ENCODE data around the gene KLHL29. TPM values are rescaled to one million over a fixed set of nuclear protein-coding genes. Genes with fewer than 3 reads are reported as not detected.
A peak's percentile ranks its signal among the peaks of the same experiment; 100 is the strongest.

Gene KLHL29
- total RNA-seq, 2 experiments from 2014 or later: 2.9 to 3.5 TPM

GRCh38 chr2:23494286-23494685 lies 109.3 kb downstream of the KLHL29 start:
- Mint-ChIP-seq H3K9me3 (no peaks in the 10 kb centered on the region), H3K36me3 (ENCODE audit: low read depth) (no peaks in the 10 kb centered on the region), H3K27ac (no peak overlapping the region), H3K27me3 (peaks cover 14% of the 10 kb centered on the region), H3K4me1 (peaks cover 67% of the 10 kb centered on the region), H3K4me3 (no peak overlapping the region)
- POLR2A ChIA-PET: no interaction called here
- DNase-seq: no peak
- CTCF ChIA-PET: interaction anchor here (0.8 kb wide), 1 partner anchor 10 kb away, joined by 3 read pairs; no protein-coding TSS in a partner anchor

GRCh38 chr2:23495661-23496114 lies 110.7 kb downstream of the KLHL29 start:
- no peak for DNase-seq
- no peaks in the 10 kb centered on the region for H3K9me3 Mint-ChIP-seq
- ChIA-PET POLR2A (no interaction called here), CTCF (interaction anchor here (1.2 kb wide), 1 partner anchor 9 kb away, joined by 3 read pairs; no protein-coding TSS in a partner anchor)
- no peak overlapping the region for H3K27ac Mint-ChIP-seq
- H3K4me3 Mint-ChIP-seq: no peak overlapping the region
- H3K4me1 Mint-ChIP-seq: peaks cover 55% of the 10 kb centered on the region
- peaks cover 24% of the 10 kb centered on the region for H3K27me3 Mint-ChIP-seq
- H3K36me3 Mint-ChIP-seq (ENCODE audit: low read depth): no peaks in the 10 kb centered on the region

- POLR2A ChIA-PET: no interaction called here
- peaks cover 24% of the 10 kb centered on the region for H3K27me3 Mint-ChIP-seq
- no peak for DNase-seq
These were observed 111.5 kb downstream of the KLHL29 start for GRCh38 chr2:23496456-23496855.

GRCh38 chr2:23497063-23497462 lies 112.1 kb downstream of the KLHL29 start:
- H3K4me1 Mint-ChIP-seq: peaks cover 41% of the 10 kb centered on the region
- H3K27ac Mint-ChIP-seq: peak overlapping the region; percentile 6
- ChIA-PET CTCF (interaction anchor here (2.0 kb wide), 1 partner anchor 14 kb away, joined by 7 read pairs; no protein-coding TSS in a partner anchor), POLR2A (interaction anchor here (0.9 kb wide), 1 partner anchor 175 kb away, joined by 3 read pairs; no protein-coding TSS in a partner anchor)
- peak overlapping the region; percentile 9 for H3K4me3 Mint-ChIP-seq
- H3K36me3 Mint-ChIP-seq (ENCODE audit: low read depth): no peaks in the 10 kb centered on the region
- DNase-seq: peak; percentile 53
- peaks cover 24% of the 10 kb centered on the region for H3K27me3 Mint-ChIP-seq
- H3K9me3 Mint-ChIP-seq: no peaks in the 10 kb centered on the region

More at GRCh38 chr2:23496456-23496855, 111.5 kb downstream of the KLHL29 start:
- Mint-ChIP-seq H3K4me3 (no peak overlapping the region), H3K36me3 (ENCODE audit: low read depth) (no peaks in the 10 kb centered on the region), H3K27ac (peak overlapping the region; percentile 32), H3K4me1 (peaks cover 47% of the 10 kb centered on the region), H3K9me3 (no peaks in the 10 kb centered on the region)
- CTCF ChIA-PET: interaction anchor here (1.2 kb wide), 1 partner anchor 10 kb away, joined by 3 read pairs; no protein-coding TSS in a partner anchor

- DNase-seq: no peak
- Mint-ChIP-seq H3K9me3 (no peaks in the 10 kb centered on the region), H3K36me3 (ENCODE audit: low read depth) (no peaks in the 10 kb centered on the region), H3K27me3 (peaks cover 24% of the 10 kb centered on the region), H3K4me1 (peaks cover 41% of the 10 kb centered on the region), H3K27ac (peak overlapping the region; percentile 6), H3K4me3 (no peak overlapping the region)
- POLR2A ChIA-PET: interaction anchor here (0.9 kb wide), 1 partner anchor 175 kb away, joined by 3 read pairs; no protein-coding TSS in a partner anchor
- CTCF ChIA-PET: interaction anchor here (0.6 to 2.0 kb wide), 2 partner anchors 13 to 82 kb away, joined by 3 to 7 read pairs; no protein-coding TSS in a partner anchor
These were observed 112.6 kb downstream of the KLHL29 start for GRCh38 chr2:23497536-23497935.

GRCh38 chr2:23498943-23499342 lies 114.0 kb downstream of the KLHL29 start:
- no peaks in the 10 kb centered on the region for H3K36me3 Mint-ChIP-seq (ENCODE audit: low read depth)
- no peak overlapping the region for H3K4me3 Mint-ChIP-seq
- peaks cover 38% of the 10 kb centered on the region for H3K4me1 Mint-ChIP-seq
- no peak overlapping the region for H3K27ac Mint-ChIP-seq
- DNase-seq: no peak
- H3K27me3 Mint-ChIP-seq: peaks cover 24% of the 10 kb centered on the region
- ChIA-PET CTCF (interaction anchor here (2.0 kb wide), 1 partner anchor 12 kb away, joined by 7 read pairs; no protein-coding TSS in a partner anchor), POLR2A (no interaction called here)
- no peaks in the 10 kb centered on the region for H3K9me3 Mint-ChIP-seq

GRCh38 chr2:23499439-23499838 lies 114.5 kb downstream of the KLHL29 start:
- Mint-ChIP-seq H3K36me3 (ENCODE audit: low read depth) (no peaks in the 10 kb centered on the region), H3K27ac (no peak overlapping the region), H3K27me3 (peaks cover 24% of the 10 kb centered on the region), H3K9me3 (no peaks in the 10 kb centered on the region), H3K4me3 (no peak overlapping the region), H3K4me1 (peaks cover 38% of the 10 kb centered on the region)
- no peak for DNase-seq
- POLR2A ChIA-PET: no interaction called here
- CTCF ChIA-PET: no interaction called here

GRCh38 chr2:23500836-23501235 lies 115.9 kb downstream of the KLHL29 start:
- H3K4me1 Mint-ChIP-seq: peaks cover 34% of the 10 kb centered on the region
- no peaks in the 10 kb centered on the region for H3K9me3 Mint-ChIP-seq
- ChIA-PET CTCF (no interaction called here), POLR2A (no interaction called here)
- peaks cover 21% of the 10 kb centered on the region for H3K27me3 Mint-ChIP-seq
- H3K4me3 Mint-ChIP-seq: no peak overlapping the region
- no peak for DNase-seq
- no peaks in the 10 kb centered on the region for H3K36me3 Mint-ChIP-seq (ENCODE audit: low read depth)
- no peak overlapping the region for H3K27ac Mint-ChIP-seq

- POLR2A ChIA-PET: no interaction called here
These were observed 117.1 kb downstream of the KLHL29 start for GRCh38 chr2:23502096-23502495.

GRCh38 chr2:23503097-23503496 lies 118.1 kb downstream of the KLHL29 start:
- no peak overlapping the region for H3K27ac Mint-ChIP-seq
- H3K27me3 Mint-ChIP-seq: peaks cover 17% of the 10 kb centered on the region
- DNase-seq: no peak
- no peaks in the 10 kb centered on the region for H3K9me3 Mint-ChIP-seq
- ChIA-PET CTCF (no interaction called here), POLR2A (no interaction called here)
- no peaks in the 10 kb centered on the region for H3K36me3 Mint-ChIP-seq (ENCODE audit: low read depth)
- peaks cover 18% of the 10 kb centered on the region for H3K4me1 Mint-ChIP-seq
- no peak overlapping the region for H3K4me3 Mint-ChIP-seq

More at GRCh38 chr2:23502096-23502495, 117.1 kb downstream of the KLHL29 start:
- Mint-ChIP-seq H3K36me3 (ENCODE audit: low read depth) (no peaks in the 10 kb centered on the region), H3K4me3 (no peak overlapping the region), H3K27me3 (peaks cover 19% of the 10 kb centered on the region), H3K4me1 (peaks cover 28% of the 10 kb centered on the region), H3K9me3 (no peaks in the 10 kb centered on the region), H3K27ac (no peak overlapping the region)
- DNase-seq: no peak
- CTCF ChIA-PET: no interaction called here

GRCh38 chr2:23503682-23504081 lies 118.7 kb downstream of the KLHL29 start:
- peaks cover 13% of the 10 kb centered on the region for H3K4me1 Mint-ChIP-seq
- H3K36me3 Mint-ChIP-seq (ENCODE audit: low read depth): no peaks in the 10 kb centered on the region
- H3K4me3 Mint-ChIP-seq: no peak overlapping the region
- H3K27ac Mint-ChIP-seq: no peak overlapping the region
- H3K9me3 Mint-ChIP-seq: no peaks in the 10 kb centered on the region
- H3K27me3 Mint-ChIP-seq: peaks cover 16% of the 10 kb centered on the region
- POLR2A ChIA-PET: no interaction called here
- CTCF ChIA-PET: no interaction called here
- no peak for DNase-seq

GRCh38 chr2:23504591-23504990 lies 119.6 kb downstream of the KLHL29 start:
- Mint-ChIP-seq H3K36me3 (ENCODE audit: low read depth) (no peaks in the 10 kb centered on the region), H3K27me3 (peaks cover 11% of the 10 kb centered on the region), H3K4me1 (peaks cover 6% of the 10 kb centered on the region), H3K9me3 (no peaks in the 10 kb centered on the region), H3K4me3 (no peak overlapping the region), H3K27ac (no peak overlapping the region)
- POLR2A ChIA-PET: no interaction called here
- DNase-seq: no peak
- CTCF ChIA-PET: interaction anchor here (0.7 to 1.4 kb wide), 3 partner anchors 10 to 37 kb away, joined by 3 read pairs; no protein-coding TSS in a partner anchor

- no peaks in the 10 kb centered on the region for H3K36me3 Mint-ChIP-seq (ENCODE audit: low read depth)
- H3K27ac Mint-ChIP-seq: no peak overlapping the region
- H3K9me3 Mint-ChIP-seq: no peaks in the 10 kb centered on the region
- CTCF ChIA-PET: interaction anchor here (0.8 to 1.9 kb wide), 4 partner anchors 13 to 41 kb away, joined by 3 to 5 read pairs (median 3); no protein-coding TSS in a partner anchor
- H3K27me3 Mint-ChIP-seq: peaks cover 3% of the 10 kb centered on the region
- no peak for DNase-seq
- H3K4me1 Mint-ChIP-seq: peaks cover 6% of the 10 kb centered on the region
- H3K4me3 Mint-ChIP-seq: no peak overlapping the region
- POLR2A ChIA-PET: no interaction called here
These were observed 120.4 kb downstream of the KLHL29 start for GRCh38 chr2:23505218-23505983.
